ENCODE data around the gene PMEPA1.
A peak's percentile ranks its signal among the peaks of the same experiment; 100 is the strongest.

Gene PMEPA1

GRCh38 chr20:57691699-57692098, 18.1 kb downstream of the PMEPA1 start:
- DNase-seq: no peak

- no peak for DNase-seq
These were observed 19.3 kb downstream of the PMEPA1 start for GRCh38 chr20:57690525-57690924.

GRCh38 chr20:57689745-57690481, 19.9 kb downstream of the PMEPA1 start:
- no peak for DNase-seq

- peak; percentile 56 for DNase-seq
These were observed 21.0 kb downstream of the PMEPA1 start for GRCh38 chr20:57688864-57689263.

GRCh38 chr20:57688295-57688694, 21.5 kb downstream of the PMEPA1 start:
- DNase-seq: no peak

- DNase-seq: no peak
These were observed 22.7 kb downstream of the PMEPA1 start for GRCh38 chr20:57686931-57687652.

GRCh38 chr20:57685146-57685758, 24.6 kb downstream of the PMEPA1 start:
- DNase-seq: no peak

- DNase-seq: no peak
These were observed 25.0 kb downstream of the PMEPA1 start for GRCh38 chr20:57684808-57685140.

GRCh38 chr20:57683881-57684807, 25.7 kb downstream of the PMEPA1 start:
- no peak for DNase-seq

- DNase-seq: no peak
These were observed 26.5 kb downstream of the PMEPA1 start for GRCh38 chr20:57683287-57683686.

GRCh38 chr20:57682184-57683101, 27.4 kb downstream of the PMEPA1 start:
- DNase-seq: no peak

- no peak for DNase-seq
These were observed 28.6 kb downstream of the PMEPA1 start for GRCh38 chr20:57680934-57681914.

- no peak for DNase-seq
These were observed 29.6 kb downstream of the PMEPA1 start for GRCh38 chr20:57680131-57680716.

- no peak for DNase-seq
These were observed 30.7 kb downstream of the PMEPA1 start for GRCh38 chr20:57679113-57679512.

GRCh38 chr20:57678340-57678739, 31.5 kb downstream of the PMEPA1 start:
- DNase-seq: no peak

- DNase-seq: no peak
These were observed 32.2 kb downstream of the PMEPA1 start for GRCh38 chr20:57677584-57677982.

GRCh38 chr20:57676589-57677583, 32.9 kb downstream of the PMEPA1 start:
- no peak for DNase-seq

GRCh38 chr20:57675773-57676172, 34.0 kb downstream of the PMEPA1 start:
- DNase-seq: no peak

All from left hindlimb (tissue), 1 donor.